Ovary (tissue), 9 donors: Measurements from ENCODE around the gene BCAM. TPM values are rescaled to one million over a fixed set of nuclear protein-coding genes. Genes with fewer than 3 reads are reported as not detected.

Experiments
- DNase-seq, 5 donors: peaks; one replicate each; pipeline ENCODE4 v3.0.0-alpha.2; 2019 to 2020
- H3K27ac ChIP-seq, 2 donors: fragments of 200-600 bp; one replicate each; pipeline versions ENCODE4 v1.5.1 to v1.8.0; 2019 to 2022
- H3K27me3 ChIP-seq: fragments of 200-600 bp; one replicate; pipeline ENCODE4 v1.8.0; 2022
- H3K36me3 ChIP-seq: fragments of 200-600 bp; sonication (generic); one replicate; pipeline ENCODE4 v1.5.1; 2019
- H3K4me1 ChIP-seq: one replicate; pipeline ENCODE4 v1.8.1; 2013; ENCODE audit warnings: mild to moderate bottlenecking, moderate library complexity; ENCODE audit not compliant: insufficient read depth
- H3K4me3 ChIP-seq: fragments of 200-600 bp; sonication (generic); one replicate; pipeline ENCODE4 v1.5.1; 2017
- H3K9me3 ChIP-seq, 2 donors: fragments of 200-600 bp in 1 of 2; sonication (generic) in 1 of 2; one replicate each; pipeline versions ENCODE4 v1.5.1 to v1.8.1; 2013 to 2019; ENCODE audit warnings: mild to moderate bottlenecking in 1 of 2, moderate library complexity in 1 of 2
- CTCF ChIP-seq, 3 donors: fragments of 450-650 bp in 2 of 3; fragments of 200-600 bp in 1 of 3; IDR thresholded peaks; one replicate each; pipeline versions ENCODE4 v1.5.1 to v1.8.0; 2016 to 2022; ENCODE audit warnings: antibody characterized with exemption in 3 of 3, mild to moderate bottlenecking in 1 of 3
- EP300 ChIP-seq: sonication (generic); formaldehyde crosslinking; IDR thresholded peaks from one replicate; pipeline ENCODE4 v1.6.1; 2017; ENCODE audit warnings: antibody characterized with exemption
- POLR2A ChIP-seq: fragments of 450-650 bp; IDR thresholded peaks from one replicate; pipeline ENCODE4 v1.6.1; 2017; ENCODE audit warnings: antibody characterized with exemption, mild to moderate bottlenecking, moderate library complexity
- WGBS, 3 donors: extraction: QIAGEN DNeasy Blood & Tissue Kit in 1 of 3; methylation state at CpG; one replicate each; pipeline versions ENCODE4 v1.1.5 to v1.1.7; 2013 to 2017; 5-methylcytosine and 5-hydroxymethylcytosine counted together
- intact Hi-C, 4 donors: fragments of 100-400 bp; cut with DNase I; formaldehyde crosslinking; loops; one replicate each; pipeline versions ENCODE4 v1.11.0 to v1.15.1; 2022 to 2023
- polyA plus RNA-seq, 2 donors: library from polyadenylated mRNA; stranded (reverse); fragments of 200-250 nt in 1 of 2; fragments of 350-450 nt in 1 of 2; fragmentation: Illumina TruSeq in 1 of 2; extraction: RNeasy Lipid Tissue Mini Kit (QIAGEN cat#74804) in 1 of 2; gene quantifications; one replicate each; pipeline ENCODE4 v1.2.3, GENCODE V29; 2013 to 2014
- total RNA-seq, 7 donors: library from RNA; depleted of rRNA in 2 of 7; stranded (reverse); fragments of >200 nt in 2 of 7; fragmentation: NEBNext Ultra II Directional in 3 of 7; extraction: Animal tissue kit (Norgen Biotek cat#: 25700) in 3 of 7; gene quantifications; one replicate each; pipeline versions ENCODE4 v1.1.0 to v1.2.4, GENCODE V29; 2016 to 2023
- donor health status: DM: no; HTN: no; CAD: no; lungs with moderate emphysema.
- donor health status: DM: no; HTN: no; CAD: no.
- donor health status: Bipolar disorder and iron deficiency.
- donor health status: DM: yes; HTN: yes; CAD: no.
- donor health status: DM: no; HTN: no; CAD: no.
- donor health status: DM: yes; HTN: yes; CAD: no.

BCAM gene
- total and polyA plus RNA-seq, 9 donors: 9.7 to 419 (median 62.0) TPM

- WGBS, 3 donors: 83 to 85% (median 83%) methylated on average over 38 of the region's 38 CpGs
- Histone ChIP-seq H3K9me3 (no peaks in the 10 kb centered on the region), H3K27me3 (no peaks in the 10 kb centered on the region), H3K36me3 (no peaks in the 10 kb centered on the region), H3K4me3 (no peak overlapping the region), H3K27ac (no peak overlapping the region), H3K4me1 (peaks cover 8% of the 10 kb centered on the region)
- no peak for DNase-seq
- TF ChIP-seq POLR2A: no peak
- no peak for TF ChIP-seq EP300
- no peak for TF ChIP-seq CTCF (IDR thresholded peaks at IDR 0.05)
- intact Hi-C loops: no loop called here
Measured at GRCh38 chr19:44813070-44813840, 4.4 kb downstream of the BCAM start.

GRCh38 chr19:44813841-44814470 lies 5.1 kb downstream of the BCAM start:
- 87 to 90% (median 89%) methylated on average over 15 to 16 of the region's 16 CpGs for WGBS, 3 donors
- H3K4me3 ChIP-seq: no peak overlapping the region
- no peaks in the 10 kb centered on the region for H3K36me3 ChIP-seq
- H3K27me3 ChIP-seq: no peaks in the 10 kb centered on the region
- no peak overlapping the region for H3K27ac ChIP-seq
- no peak for DNase-seq
- TF ChIP-seq CTCF (IDR thresholded peaks at IDR 0.05) (no peak), EP300 (no peak), POLR2A (no peak)
- H3K4me1 ChIP-seq: peaks cover 4% of the 10 kb centered on the region
- intact Hi-C loops: no loop called here
- H3K9me3 ChIP-seq: no peaks in the 10 kb centered on the region

GRCh38 chr19:44814517-44814916 lies 5.6 kb downstream of the BCAM start:
- TF ChIP-seq EP300 (no peak), CTCF (IDR thresholded peaks at IDR 0.05) (no peak), POLR2A (no peak)
- no peak overlapping the region for H3K27ac ChIP-seq
- no peaks in the 10 kb centered on the region for H3K9me3 ChIP-seq
- H3K4me1 ChIP-seq: peaks cover under 1% of the 10 kb centered on the region
- H3K27me3 ChIP-seq: no peaks in the 10 kb centered on the region
- H3K4me3 ChIP-seq: no peak overlapping the region
- intact Hi-C loops: no loop called here
- 90 to 94% (median 93%) methylated on average over 17 of the region's 17 CpGs for WGBS, 3 donors
- DNase-seq: no peak
- H3K36me3 ChIP-seq: no peaks in the 10 kb centered on the region

- Histone ChIP-seq H3K36me3 (no peaks in the 10 kb centered on the region), H3K4me3 (no peak overlapping the region), H3K27me3 (no peaks in the 10 kb centered on the region), H3K4me1 (peaks cover 9% of the 10 kb centered on the region), H3K27ac (no peak overlapping the region), H3K9me3 (no peaks in the 10 kb centered on the region)
- no peak for DNase-seq
- WGBS, 3 donors: 63 to 74% (median 64%) methylated on average over 2 of the region's 2 CpGs
- intact Hi-C loops: no loop called here
- TF ChIP-seq CTCF (IDR thresholded peaks at IDR 0.05) (no peak), POLR2A (no peak), EP300 (no peak)
Measured at GRCh38 chr19:44816301-44816700, 7.4 kb downstream of the BCAM start.
